Endothelial cell of umbilical vein (primary cell): ENCODE data around the gene CYB5R4. TPM values are rescaled to one million over a fixed set of nuclear protein-coding genes. Genes with fewer than 3 reads are reported as not detected.

Experiments used
- BruUV-seq: library from RNA; stranded (reverse); fragments of 400-500 nt; replicated peaks from 2 replicates; lab custom pipeline; 2021; lab: Mats Ljungman, UMichigan
- CTCF ChIA-PET: fragments of 300-600, 350-600 bp; sonication (Branson Sonifier 250); formaldehyde crosslinking; loops from one replicate; lab custom pipeline; 2021; ENCODE audit warnings: antibody characterized with exemption, inconsistent platforms; lab: Charles Lee
- POLR2A ChIA-PET: fragments of 300-600, 350-600 bp; sonication (Branson Sonifier 250); formaldehyde crosslinking; loops from one replicate; lab custom pipeline; 2021; ENCODE audit warnings: antibody characterized with exemption, inconsistent platforms; lab: Charles Lee
- DNase-seq: peaks from one replicate; pipeline ENCODE4 v3.0.0-alpha.2; 2011; ENCODE audit warnings: low read depth, low spot score
- FAIRE-seq: peaks from 2 replicates; lab custom pipeline; 2011; peaks lifted over from hg19 to GRCh38; lab: Jason Lieb, UNC
- H2AFZ ChIP-seq: 2 replicates; pipeline ENCODE4 v1.6.0; 2012; ENCODE audit warnings: low read depth, low read length, control low read depth, inconsistent platforms
- H3K27ac ChIP-seq: 2 replicates; pipeline ENCODE4 v1.5.1; 2011; ENCODE audit warnings: low read depth, mild to moderate bottlenecking, control low read depth, low read length, moderate library complexity; ENCODE audit not compliant: insufficient read depth
- H3K27me3 ChIP-seq, 2 experiments: 2 replicates each; pipeline versions ENCODE4 v1.6.0 to v1.6.1; 2011; ENCODE audit warnings: low read length in 2 of 2, mixed read lengths in 1 of 2; ENCODE audit not compliant: control insufficient read depth in 2 of 2, insufficient read depth in 2 of 2
- H3K36me3 ChIP-seq, 2 experiments: 2 replicates in 1 of 2; 3 replicates in 1 of 2; pipeline ENCODE4 v1.5.1; 2011; ENCODE audit warnings: low read length in 2 of 2, mild to moderate bottlenecking in 1 of 2, moderate library complexity in 1 of 2; ENCODE audit not compliant: control insufficient read depth in 2 of 2, insufficient read depth in 2 of 2; ENCODE audit errors: extremely low read depth in 1 of 2
- H3K4me1 ChIP-seq: 3 replicates; pipeline ENCODE4 v1.5.1; 2011; ENCODE audit warnings: mild to moderate bottlenecking, low read length; ENCODE audit not compliant: control insufficient read depth, insufficient read depth; ENCODE audit errors: extremely low read depth
- H3K4me2 ChIP-seq: 2 replicates; pipeline ENCODE4 v1.6.1; 2011; ENCODE audit warnings: low read length, control low read depth, mixed read lengths; ENCODE audit not compliant: insufficient read depth
- H3K4me3 ChIP-seq, 3 experiments: fragments of 200-600 bp in 1 of 3; sonication (generic), shearing (Covaris generic) in 1 of 3; replicated peaks in 1 of 3; 2 replicates each; pipeline ENCODE4 v1.5.1; 2011 to 2016; ENCODE audit warnings: control low read depth in 3 of 3, low read length in 3 of 3, mild to moderate bottlenecking in 2 of 3, inconsistent platforms in 1 of 3, low read depth in 1 of 3, moderate library complexity in 1 of 3; ENCODE audit not compliant: insufficient read depth in 1 of 3
- H3K79me2 ChIP-seq: 2 replicates; pipeline ENCODE4 v1.6.0; 2012; ENCODE audit warnings: low read length, inconsistent platforms; ENCODE audit not compliant: control insufficient read depth, insufficient read depth
- H3K9ac ChIP-seq: replicated peaks from 2 replicates; pipeline ENCODE3; 2011; ENCODE audit warnings: low read length, control low read depth; ENCODE audit not compliant: insufficient read depth; ENCODE audit errors: extremely low read depth
- H3K9me1 ChIP-seq: replicated peaks from 3 replicates; pipeline ENCODE4 v1.6.0; 2011; ENCODE audit warnings: mild to moderate bottlenecking, low read length; ENCODE audit not compliant: control insufficient read depth, insufficient read depth; ENCODE audit errors: extremely low read depth
- H3K9me3 ChIP-seq: replicated peaks from 2 replicates; pipeline ENCODE4 v1.5.1; 2012; ENCODE audit warnings: low read length, inconsistent platforms; ENCODE audit not compliant: control insufficient read depth, insufficient read depth
- H4K20me1 ChIP-seq: replicated peaks from 2 replicates; pipeline ENCODE3; 2011; ENCODE audit warnings: mild to moderate bottlenecking, low read length; ENCODE audit not compliant: control insufficient read depth, insufficient read depth; ENCODE audit errors: extremely low read depth
- CTCF ChIP-seq, 2 donors: IDR thresholded peaks; 1 replicate in 1 of 2; 2 replicates in 1 of 2; pipeline ENCODE4 v1.5.1; 2011; ENCODE audit warnings: low read length in 2 of 2, mild to moderate bottlenecking in 2 of 2, moderate library complexity in 2 of 2, control low read depth in 1 of 2, inconsistent platforms in 1 of 2, low read depth in 1 of 2; ENCODE audit not compliant: insufficient read depth in 1 of 2; ENCODE audit errors: extremely low read depth in 1 of 2
- EZH2 ChIP-seq: IDR thresholded peaks from 2 replicates; pipeline ENCODE4 v1.6.1; 2012; ENCODE audit warnings: borderline replicate concordance, low read depth, mild to moderate bottlenecking, moderate library complexity, low read length, inconsistent platforms; ENCODE audit not compliant: severe bottlenecking
- FOS ChIP-seq: IDR thresholded peaks from 2 replicates; pipeline ENCODE4 v1.6.1; 2011; ENCODE audit warnings: mild to moderate bottlenecking, low read length, moderate library complexity, borderline replicate concordance; ENCODE audit not compliant: insufficient read depth
- GATA2 ChIP-seq: IDR thresholded peaks from 2 replicates; pipeline ENCODE4 v1.7.0; 2011; ENCODE audit warnings: low read depth, mild to moderate bottlenecking, moderate library complexity, mixed read lengths, low read length; ENCODE audit not compliant: insufficient read length, insufficient read depth
- JUN ChIP-seq: IDR thresholded peaks from 2 replicates; pipeline ENCODE4 v1.6.1; 2011; ENCODE audit warnings: borderline replicate concordance, low read depth; ENCODE audit not compliant: insufficient read length, insufficient read depth
- MAX ChIP-seq: IDR thresholded peaks from 2 replicates; pipeline ENCODE4 v1.6.1; 2011; ENCODE audit not compliant: insufficient read depth, insufficient read length
- MYC ChIP-seq: IDR thresholded peaks from one replicate; pipeline ENCODE4 v1.6.1; 2011; ENCODE audit warnings: mild to moderate bottlenecking, low read depth, low read length
- POLR2A ChIP-seq: IDR thresholded peaks from 2 replicates; pipeline ENCODE4 v1.6.1; 2012; ENCODE audit warnings: low read depth, mild to moderate bottlenecking, control low read depth, low read length
- POLR2AphosphoS5 ChIP-seq: IDR thresholded peaks from 2 replicates; pipeline ENCODE4 v1.6.1; 2012; ENCODE audit warnings: low read depth, mild to moderate bottlenecking, control low read depth, low read length, moderate library complexity; ENCODE audit not compliant: insufficient read depth
- dilution Hi-C: fragments of 300-500 bp; cut with MboI; formaldehyde crosslinking; loops from one replicate; pipeline ENCODE4 v1.15.0; 2019; ENCODE audit warnings: low sequenced_read_pairs; ENCODE audit not compliant: extremely low pct_ligation_motif_present
- intact Hi-C: fragments of 100-400 bp; cut with micrococcal nuclease; formaldehyde crosslinking; loops from one replicate; pipeline ENCODE4 v1.10.0; 2022
- polyA plus RNA-seq, 4 experiments: library from polyadenylated mRNA; depleted of rRNA in 3 of 4; stranded (reverse) in 3 of 4; unstranded in 1 of 4; fragments of >200 nt; gene quantifications; 2 replicates each; pipeline versions ENCODE4 v1.2.1 to v1.2.3, GENCODE V29; 2011 to 2012; ENCODE audit warnings: missing spikeins in 1 of 4
- total RNA-seq: library from RNA; stranded (reverse); gene quantifications from 2 replicates; pipeline ENCODE4 v1.2.3, GENCODE V29; 2021

CYB5R4 gene
- total and polyA plus RNA-seq, 2 donors (not counting 3 experiments of a cell fraction or from before 2014, with no cell fraction given) = 3.1 to 13.4 TPM

- no peak overlapping the region for H3K4me3 ChIP-seq
- CTCF ChIA-PET = no interaction called here
- peak overlapping the region; percentile 24 for H3K9ac ChIP-seq
- no peaks in the 10 kb centered on the region for H3K9me3 ChIP-seq
- TF ChIP-seq MAX = no peak
- peak; percentile 100 for TF ChIP-seq GATA2
- peak; percentile 94 for TF ChIP-seq FOS
- TF ChIP-seq CTCF (IDR thresholded peaks at IDR 0.05; ENCODE audit: extremely low read depth in 1 of 2, insufficient read depth in 1 of 2, low read depth in 1 of 2, low read length in 2 of 2) = no peak
- no peak for TF ChIP-seq EZH2
- TF ChIP-seq POLR2AphosphoS5 = peak; percentile 79
- TF ChIP-seq MYC = no peak
- peak; percentile 78 for TF ChIP-seq POLR2A
- peak; percentile 99 for TF ChIP-seq JUN
- DNase-seq (peak; percentile 97), FAIRE-seq (peak; percentile 94)
- H3K4me1 ChIP-seq = peaks cover 28% of the 10 kb centered on the region
- H3K36me3 ChIP-seq = no peaks in the 10 kb centered on the region
- POLR2A ChIA-PET = no interaction called here
- H4K20me1 ChIP-seq = no peaks in the 10 kb centered on the region
- intact Hi-C loops = loop anchor here (1.0 to 5.0 kb wide), 6 partner anchors 44 to 1164 kb away; partner anchors contain the start of genes CEP162, CYB5R4 and SNAP91
- peak overlapping the region; percentile 75 for H3K4me2 ChIP-seq
- H3K9me1 ChIP-seq = no peaks in the 10 kb centered on the region
- no peak overlapping the region for H2AFZ ChIP-seq
- peak overlapping the region; percentile 57 for H3K27ac ChIP-seq
- no peaks in the 10 kb centered on the region for H3K27me3 ChIP-seq
- H3K79me2 ChIP-seq = no peaks in the 10 kb centered on the region
- dilution Hi-C loops = no loop called here
- no TSS peak for BruUV-seq
Measured at GRCh38 chr6:83815631-83816272, 43.7 kb upstream of the CYB5R4 start.
